ENCODE data around the gene PRR16. TPM values are rescaled to one million over a fixed set of nuclear protein-coding genes. Genes with fewer than 3 reads are reported as not detected.

The PRR16 gene
- polyA plus RNA-seq, 2 of the 4 experiments (the other 2 are of a cell fraction) = 0.05 TPM; not detected in 1

DNA sequence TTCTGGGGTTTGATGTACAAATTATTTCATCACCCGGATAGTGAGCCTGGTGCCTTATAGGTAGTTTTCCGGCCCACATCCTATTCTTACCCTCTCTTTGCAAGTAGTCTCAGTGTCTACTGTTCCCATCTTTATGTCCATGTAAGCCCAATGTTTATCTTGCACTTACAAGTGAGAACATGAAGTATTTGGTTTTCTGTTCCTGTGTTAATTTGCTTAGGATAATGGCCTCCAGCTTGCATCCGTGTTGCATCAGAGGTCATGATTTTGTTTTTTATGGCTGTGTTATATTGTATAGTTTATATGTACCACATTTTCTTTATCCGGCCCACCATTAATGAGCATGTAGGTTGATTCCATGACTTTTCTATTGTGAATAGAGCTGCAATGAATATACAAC is 136.5 kb downstream of the PRR16 start:
- TF ChIP-seq ZSCAN20 (CRISPR knock-in tag; IDR thresholded peaks at IDR 0.05) (no peak), FOSB (CRISPR knock-in tag; IDR thresholded peaks at IDR 0.05) (no peak)
- no peak for DNase-seq (ENCODE audit: low read depth in 1 of 2, low spot score in 1 of 2)
- ChIA-PET CTCF (no interaction called here), POLR2A (no interaction called here)
- no peak for FAIRE-seq
- WGBS (ENCODE audit: missing lambda C conversion rate) = 63% methylated on average over 4 of the region's 4 CpGs
- Histone ChIP-seq H3K9me3 (no peaks in the 10 kb centered on the region), H3K4me1 (no peaks in the 10 kb centered on the region; the same call in 2 of the 3 replicates), H3K4me2 (no peak overlapping the region), H3K27ac (no peak overlapping the region), H3K4me3 (no peak overlapping the region)
- ATAC-seq = no peak

GRCh38 chr5:120602033-120602432 is 137.9 kb downstream of the PRR16 start:
- 25% methylated on average over 1 of the region's 1 CpG for WGBS (ENCODE audit: missing lambda C conversion rate)
- Histone ChIP-seq H3K27ac (no peak overlapping the region), H3K9me3 (no peaks in the 10 kb centered on the region), H3K4me2 (no peak overlapping the region), H3K4me1 (no peaks in the 10 kb centered on the region; the same call in 2 of the 3 replicates), H3K4me3 (no peak overlapping the region)
- TF ChIP-seq RAD21 (conservative IDR thresholded peaks at IDR 0.05 in 1 of 2, IDR thresholded peaks at IDR 0.05 in 1 of 2) (no peak), ZNF302 (CRISPR knock-in tag; IDR thresholded peaks at IDR 0.05) (no peak), HOXB13 (CRISPR knock-in tag; IDR thresholded peaks at IDR 0.05; ENCODE audit: low read depth) (no peak), GATA3 (IDR thresholded peaks at IDR 0.05; ENCODE audit: borderline replicate concordance) (no peak), TP53 (CRISPR knock-in tag; IDR thresholded peaks at IDR 0.05) (no peak), KDM5A (IDR thresholded peaks at IDR 0.05) (no peak), CBX2 (IDR thresholded peaks at IDR 0.05; ENCODE audit: borderline replicate concordance, low read depth) (no peak), CTCF (IDR thresholded peaks at IDR 0.05) (no peak), MYC (IDR thresholded peaks at IDR 0.05; ENCODE audit: borderline replicate concordance, low read length) (no peak), HOXA7 (CRISPR knock-in tag; IDR thresholded peaks at IDR 0.05) (no peak), JUNB (IDR thresholded peaks at IDR 0.05) (no peak), ESRRA (IDR thresholded peaks at IDR 0.05; ENCODE audit: borderline replicate concordance, low read length) (no peak), HOXB5 (CRISPR knock-in tag; IDR thresholded peaks at IDR 0.05) (no peak), EHF (CRISPR knock-in tag; IDR thresholded peaks at IDR 0.05) (no peak), HES2 (IDR thresholded peaks at IDR 0.05) (no peak), ZC3H11A (IDR thresholded peaks at IDR 0.05) (no peak), RARB (CRISPR knock-in tag; IDR thresholded peaks at IDR 0.05) (no peak), MAFK (IDR thresholded peaks at IDR 0.05; ENCODE audit: partially characterized antibody) (no peak)
- TF ChIP-seq, protein P1, sequence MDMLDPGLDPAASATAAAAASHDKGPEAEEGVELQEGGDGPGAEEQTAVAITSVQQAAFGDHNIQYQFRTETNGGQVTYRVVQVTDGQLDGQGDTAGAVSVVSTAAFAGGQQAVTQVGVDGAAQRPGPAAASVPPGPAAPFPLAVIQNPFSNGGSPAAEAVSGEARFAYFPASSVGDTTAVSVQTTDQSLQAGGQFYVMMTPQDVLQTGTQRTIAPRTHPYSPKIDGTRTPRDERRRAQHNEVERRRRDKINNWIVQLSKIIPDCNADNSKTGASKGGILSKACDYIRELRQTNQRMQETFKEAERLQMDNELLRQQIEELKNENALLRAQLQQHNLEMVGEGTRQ (IDR thresholded peaks at IDR 0.05) = no peak
- TF ChIP-seq, protein P2, sequence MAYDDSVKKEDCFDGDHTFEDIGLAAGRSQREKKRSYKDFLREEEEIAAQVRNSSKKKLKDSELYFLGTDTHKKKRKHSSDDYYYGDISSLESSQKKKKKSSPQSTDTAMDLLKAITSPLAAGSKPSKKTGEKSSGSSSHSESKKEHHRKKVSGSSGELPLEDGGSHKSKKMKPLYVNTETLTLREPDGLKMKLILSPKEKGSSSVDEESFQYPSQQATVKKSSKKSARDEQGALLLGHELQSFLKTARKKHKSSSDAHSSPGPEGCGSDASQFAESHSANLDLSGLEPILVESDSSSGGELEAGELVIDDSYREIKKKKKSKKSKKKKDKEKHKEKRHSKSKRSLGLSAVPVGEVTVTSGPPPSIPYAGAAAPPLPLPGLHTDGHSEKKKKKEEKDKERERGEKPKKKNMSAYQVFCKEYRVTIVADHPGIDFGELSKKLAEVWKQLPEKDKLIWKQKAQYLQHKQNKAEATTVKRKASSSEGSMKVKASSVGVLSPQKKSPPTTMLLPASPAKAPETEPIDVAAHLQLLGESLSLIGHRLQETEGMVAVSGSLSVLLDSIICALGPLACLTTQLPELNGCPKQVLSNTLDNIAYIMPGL (CRISPR knock-in tag; IDR thresholded peaks at IDR 0.05; ENCODE audit: borderline replicate concordance) = no peak
- no peak for FAIRE-seq
- no peak for ATAC-seq
- no peak for DNase-seq (ENCODE audit: low read depth in 1 of 2, low spot score in 1 of 2)
- CTCF ChIA-PET = no interaction called here
- POLR2A ChIA-PET = no interaction called here
